Chondrocyte (in vitro differentiated cells): Measurements from ENCODE around the gene ELF5. TPM values are rescaled to one million over a fixed set of nuclear protein-coding genes. Genes with fewer than 3 reads are reported as not detected.

Experiments
- DNase-seq: peaks from one replicate; pipeline ENCODE4 v3.0.0; 2021; ENCODE audit warnings: mixed read lengths, low spot score
- H3K27ac Mint-ChIP-seq: one replicate; pipeline ENCODE4 v1.8.0; 2021; ENCODE audit warnings: mild to moderate bottlenecking, moderate library complexity, mixed read lengths; ENCODE audit not compliant: unreplicated experiment
- H3K27me3 Mint-ChIP-seq: 2 replicates; pipeline ENCODE4 v1.8.0; 2021; ENCODE audit warnings: low read depth, mixed read lengths
- H3K36me3 Mint-ChIP-seq: 2 replicates; pipeline ENCODE4 v1.8.0; 2021; ENCODE audit warnings: low read depth, mixed read lengths
- H3K4me1 Mint-ChIP-seq: 2 replicates; pipeline ENCODE4 v1.8.0; 2021; ENCODE audit warnings: low read depth, mild to moderate bottlenecking, mixed read lengths
- H3K4me3 Mint-ChIP-seq: one replicate; pipeline ENCODE4 v1.8.0; 2021; ENCODE audit warnings: mild to moderate bottlenecking, moderate library complexity, mixed read lengths; ENCODE audit not compliant: unreplicated experiment
- H3K9me3 Mint-ChIP-seq: 2 replicates; pipeline ENCODE4 v1.8.0; 2021; ENCODE audit warnings: low read depth, mixed read lengths
- CTCF ChIP-seq: fragments of 200-600 bp; sonication (generic); IDR thresholded peaks from 2 replicates; pipeline ENCODE4 v1.5.0; 2021; ENCODE audit warnings: antibody characterized with exemption, mild to moderate bottlenecking, moderate library complexity
- total RNA-seq: library from RNA; stranded (reverse); gene quantifications from 3 replicates; pipeline ENCODE4 v1.2.1, GENCODE V29; 2021

ELF5 gene
- total RNA-seq, 1 donor from 2014 or later: not detected

- no peak overlapping the region for H3K27ac Mint-ChIP-seq
- no peaks in the 10 kb centered on the region for H3K27me3 Mint-ChIP-seq
- no peak overlapping the region for H3K4me3 Mint-ChIP-seq
- H3K36me3 Mint-ChIP-seq: peaks cover 49% of the 10 kb centered on the region
- H3K9me3 Mint-ChIP-seq: no peaks in the 10 kb centered on the region
- DNase-seq: no peak
- TF ChIP-seq CTCF: no peak
- H3K4me1 Mint-ChIP-seq: no peaks in the 10 kb centered on the region
Observed at GRCh38 chr11:34459507-34460162, 54.0 kb downstream of the ELF5 start.

- Mint-ChIP-seq H3K4me3 (no peak overlapping the region), H3K27me3 (no peaks in the 10 kb centered on the region), H3K4me1 (no peaks in the 10 kb centered on the region), H3K36me3 (peaks cover 44% of the 10 kb centered on the region), H3K27ac (no peak overlapping the region), H3K9me3 (no peaks in the 10 kb centered on the region)
- no peak for TF ChIP-seq CTCF
- no peak for DNase-seq
Observed at GRCh38 chr11:34458525-34458924, 55.1 kb downstream of the ELF5 start.

GRCh38 chr11:34457607-34458006 lies 56.0 kb downstream of the ELF5 start:
- H3K4me1 Mint-ChIP-seq: no peaks in the 10 kb centered on the region
- DNase-seq: no peak
- no peak overlapping the region for H3K4me3 Mint-ChIP-seq
- no peak for TF ChIP-seq CTCF
- no peaks in the 10 kb centered on the region for H3K27me3 Mint-ChIP-seq
- peaks cover 45% of the 10 kb centered on the region for H3K36me3 Mint-ChIP-seq
- no peaks in the 10 kb centered on the region for H3K9me3 Mint-ChIP-seq
- no peak overlapping the region for H3K27ac Mint-ChIP-seq

- TF ChIP-seq CTCF: no peak
- Mint-ChIP-seq H3K4me1 (no peaks in the 10 kb centered on the region), H3K4me3 (no peak overlapping the region), H3K9me3 (no peaks in the 10 kb centered on the region), H3K27me3 (no peaks in the 10 kb centered on the region), H3K27ac (no peak overlapping the region), H3K36me3 (peaks cover 52% of the 10 kb centered on the region)
- no peak for DNase-seq
Observed at GRCh38 chr11:34454308-34455032, 59.1 kb downstream of the ELF5 start.

- no peak overlapping the region for H3K27ac Mint-ChIP-seq
- H3K27me3 Mint-ChIP-seq: no peaks in the 10 kb centered on the region
- peaks cover 16% of the 10 kb centered on the region for H3K4me1 Mint-ChIP-seq
- TF ChIP-seq CTCF: no peak
- peaks cover 29% of the 10 kb centered on the region for H3K36me3 Mint-ChIP-seq
- no peak overlapping the region for H3K4me3 Mint-ChIP-seq
- no peak for DNase-seq
- no peaks in the 10 kb centered on the region for H3K9me3 Mint-ChIP-seq
Observed at GRCh38 chr11:34451053-34451452, 62.5 kb downstream of the ELF5 start.
